PC-3 (cell line): Measurements from ENCODE around the gene ZEB2. TPM values are rescaled to one million over a fixed set of nuclear protein-coding genes. Genes with fewer than 3 reads are reported as not detected.
A peak's percentile ranks its signal among the peaks of the same experiment; 100 is the strongest.

Experiments used
- ATAC-seq: fragments of 200-7000 bp; cut with Tn5 transposase; 2 replicates; pipeline ENCODE4 v1.9.1; 2020; ENCODE audit warnings: mild to moderate bottlenecking, moderate library complexity
- BruUV-seq: library from RNA; stranded (reverse); fragments of 400-500 nt; replicated peaks from 2 replicates; lab custom pipeline; 2021; lab: Mats Ljungman, UMichigan
- CTCF ChIA-PET: fragments of 300-600 bp; sonication (Branson Sonifier 250); formaldehyde crosslinking; loops from one replicate; lab custom pipeline; 2022; ENCODE audit warnings: antibody characterized with exemption; lab: Charles Lee
- POLR2A ChIA-PET: fragments of 300-600 bp; sonication (Branson Sonifier 250); formaldehyde crosslinking; loops from one replicate; lab custom pipeline; 2022; ENCODE audit warnings: antibody characterized with exemption; ENCODE audit not compliant: unreplicated experiment; lab: Charles Lee
- DNase-seq: peaks from one replicate; pipeline ENCODE4 v3.0.0-alpha.2; 2015
- H2AFZ ChIP-seq: fragments of 300-600 bp; sonication (generic); 2 replicates; pipeline ENCODE4 v1.6.0; 2016; ENCODE audit warnings: antibody characterized with exemption, low read length
- H3F3A ChIP-seq: fragments of 300-600 bp; sonication (generic); one replicate; pipeline ENCODE4 v1.6.0; 2017; ENCODE audit warnings: antibody characterized with exemption, low read length, control low read depth, mild to moderate bottlenecking; ENCODE audit not compliant: unreplicated experiment
- H3K27ac ChIP-seq: fragments of 300-600 bp; sonication (generic); 2 replicates; pipeline ENCODE4 v1.5.1; 2016; ENCODE audit warnings: mild to moderate bottlenecking, low read length
- H3K27me3 ChIP-seq: fragments of 300-600 bp; sonication (generic); 2 replicates; pipeline ENCODE4 v1.6.1; 2016; ENCODE audit warnings: low read length, mixed read lengths
- H3K36me3 ChIP-seq: fragments of 300-600 bp; sonication (generic); 2 replicates; pipeline ENCODE4 v1.6.1; 2016; ENCODE audit warnings: low read depth, mixed run types, low read length, mixed read lengths
- H3K4me1 ChIP-seq: fragments of 300-600 bp; sonication (generic); 2 replicates; pipeline ENCODE4 v1.5.1; 2016; ENCODE audit warnings: low read length; ENCODE audit not compliant: insufficient read depth
- H3K4me2 ChIP-seq: fragments of 300-600 bp; sonication (generic); 2 replicates; pipeline ENCODE4 v1.6.0; 2016; ENCODE audit warnings: low read length
- H3K4me3 ChIP-seq: fragments of 300-600 bp; sonication (generic); 2 replicates; pipeline ENCODE4 v1.5.1; 2016; ENCODE audit warnings: mild to moderate bottlenecking, low read length, mixed read lengths
- H3K79me2 ChIP-seq: fragments of 300-600 bp; sonication (generic); 2 replicates; pipeline ENCODE4 v1.6.1; 2017; ENCODE audit warnings: low read length, mixed read lengths
- H3K9ac ChIP-seq: fragments of 300-600 bp; sonication (generic); 2 replicates; pipeline ENCODE4 v1.6.0; 2016; ENCODE audit warnings: mild to moderate bottlenecking, low read length
- H3K9me2 ChIP-seq: fragments of 300-600 bp; sonication (generic); replicated peaks from 2 replicates; pipeline ENCODE4 v1.6.1; 2016; ENCODE audit warnings: mixed run types, low read length, mixed read lengths
- H3K9me3 ChIP-seq: fragments of 300-600 bp; sonication (generic); 2 replicates; pipeline ENCODE4 v1.6.1; 2016; ENCODE audit warnings: low read length, mixed read lengths
- H4K20me1 ChIP-seq: fragments of 300-600 bp; sonication (generic); 2 replicates; pipeline ENCODE4 v1.6.1; 2016; ENCODE audit warnings: low read length, mixed read lengths
- CTCF ChIP-seq: fragments of 300-600 bp; sonication (generic); conservative IDR thresholded peaks from 2 replicates; pipeline ENCODE4 v1.5.1; 2017; ENCODE audit warnings: antibody characterized with exemption, low read depth, mild to moderate bottlenecking, low read length
- EZH2 ChIP-seq: fragments of 300-600 bp; sonication (generic); IDR thresholded peaks from one replicate; pipeline ENCODE4 v1.6.1; 2017; ENCODE audit warnings: antibody characterized with exemption, mild to moderate bottlenecking, low read length; ENCODE audit not compliant: unreplicated experiment
- EZH2phosphoT487 ChIP-seq: fragments of 300-600 bp; sonication (generic); IDR thresholded peaks from 2 replicates; pipeline ENCODE4 v1.6.1; 2018; ENCODE audit warnings: mild to moderate bottlenecking, antibody characterized with exemption, low read length, borderline replicate concordance
- intact Hi-C: fragments of 100-400 bp; cut with micrococcal nuclease; formaldehyde crosslinking; loops from 2 replicates; pipeline ENCODE4 v1.9.0; 2023
- total RNA-seq: library from RNA; depleted of rRNA; stranded (reverse); fragments of >200 nt; gene quantifications from 2 replicates; pipeline ENCODE4 v1.2.3, GENCODE V29; 2014

ZEB2 gene
- total RNA-seq, 1 experiment from 2014 or later = 1.1 TPM

- no peaks in the 10 kb centered on the region for H3K9me2 ChIP-seq
- H3K9me3 ChIP-seq = no peaks in the 10 kb centered on the region
- peak overlapping the region; percentile 30; the same call in 1 of the 2 replicates for H3K4me2 ChIP-seq
- H3K9ac ChIP-seq = no peak overlapping the region
- no peaks in the 10 kb centered on the region for H3K36me3 ChIP-seq
- H4K20me1 ChIP-seq = no peaks in the 10 kb centered on the region
- DNase-seq = peak; percentile 10
- no peak for TF ChIP-seq EZH2phosphoT487
- TF ChIP-seq CTCF = no peak
- TF ChIP-seq EZH2 = no peak
- CTCF ChIA-PET = no interaction called here
- POLR2A ChIA-PET = interaction anchor here (0.6 kb wide), 2 partner anchors 15 to 66 kb away, joined by 4 to 6 read pairs; no protein-coding TSS in a partner anchor
- H3K27ac ChIP-seq = no peak overlapping the region
- no peaks in the 10 kb centered on the region for H3F3A ChIP-seq
- ATAC-seq = peak; percentile 49
- no peak overlapping the region; the same call in 1 of the 2 replicates for H3K4me3 ChIP-seq
- no peak overlapping the region for H2AFZ ChIP-seq
- intact Hi-C loops = no loop called here
- H3K4me1 ChIP-seq = no peaks in the 10 kb centered on the region
- H3K79me2 ChIP-seq = no peaks in the 10 kb centered on the region
- no peaks in the 10 kb centered on the region for H3K27me3 ChIP-seq
- no TSS peak for BruUV-seq
Measured at GRCh38 chr2:144452989-144453336, 67.0 kb downstream of the ZEB2 start.

- peak; percentile 56 for ATAC-seq
- ChIA-PET POLR2A (interaction anchor here (0.6 kb wide), 2 partner anchors 14 to 66 kb away, joined by 4 to 6 read pairs; no protein-coding TSS in a partner anchor), CTCF (no interaction called here)
- Histone ChIP-seq H2AFZ (peak overlapping the region; percentile 37), H3K27ac (no peak overlapping the region), H3K9ac (no peak overlapping the region), H3F3A (no peaks in the 10 kb centered on the region), H3K36me3 (no peaks in the 10 kb centered on the region), H3K9me3 (no peaks in the 10 kb centered on the region), H3K4me3 (peak overlapping the region; percentile 17; the same call in 1 of the 2 replicates), H3K4me2 (peak overlapping the region; percentile 30), H3K4me1 (no peaks in the 10 kb centered on the region), H3K9me2 (no peaks in the 10 kb centered on the region), H3K27me3 (no peaks in the 10 kb centered on the region), H3K79me2 (no peaks in the 10 kb centered on the region), H4K20me1 (no peaks in the 10 kb centered on the region)
- intact Hi-C loops = no loop called here
- no TSS peak for BruUV-seq
- TF ChIP-seq EZH2 (no peak), EZH2phosphoT487 (no peak), CTCF (no peak)
- DNase-seq = peak; percentile 14
Measured at GRCh38 chr2:144452169-144452988, 67.5 kb downstream of the ZEB2 start.

- H2AFZ ChIP-seq = no peak overlapping the region
- H3K27ac ChIP-seq = no peak overlapping the region
- CTCF ChIA-PET = no interaction called here
- no peaks in the 10 kb centered on the region for H3K79me2 ChIP-seq
- H3K27me3 ChIP-seq = no peaks in the 10 kb centered on the region
- no peak for TF ChIP-seq CTCF
- no peak for TF ChIP-seq EZH2phosphoT487
- TF ChIP-seq EZH2 = no peak
- H3K9ac ChIP-seq = no peak overlapping the region
- H3K4me3 ChIP-seq = no peak overlapping the region
- H3K9me2 ChIP-seq = no peaks in the 10 kb centered on the region
- intact Hi-C loops = no loop called here
- no peaks in the 10 kb centered on the region for H4K20me1 ChIP-seq
- POLR2A ChIA-PET = interaction anchor here (0.6 kb wide), 1 partner anchor 1102 kb away, joined by 7 read pairs; no protein-coding TSS in a partner anchor
- H3K4me2 ChIP-seq = no peak overlapping the region
- no peak for ATAC-seq
- H3F3A ChIP-seq = no peaks in the 10 kb centered on the region
- H3K9me3 ChIP-seq = no peaks in the 10 kb centered on the region
- H3K36me3 ChIP-seq = no peaks in the 10 kb centered on the region
- H3K4me1 ChIP-seq = no peaks in the 10 kb centered on the region
- no peak for DNase-seq
- no TSS peak for BruUV-seq
Measured at GRCh38 chr2:144451443-144451842, 68.5 kb downstream of the ZEB2 start.
